ENCODE measurements around the gene C17orf107.

Gene C17orf107

DNA sequence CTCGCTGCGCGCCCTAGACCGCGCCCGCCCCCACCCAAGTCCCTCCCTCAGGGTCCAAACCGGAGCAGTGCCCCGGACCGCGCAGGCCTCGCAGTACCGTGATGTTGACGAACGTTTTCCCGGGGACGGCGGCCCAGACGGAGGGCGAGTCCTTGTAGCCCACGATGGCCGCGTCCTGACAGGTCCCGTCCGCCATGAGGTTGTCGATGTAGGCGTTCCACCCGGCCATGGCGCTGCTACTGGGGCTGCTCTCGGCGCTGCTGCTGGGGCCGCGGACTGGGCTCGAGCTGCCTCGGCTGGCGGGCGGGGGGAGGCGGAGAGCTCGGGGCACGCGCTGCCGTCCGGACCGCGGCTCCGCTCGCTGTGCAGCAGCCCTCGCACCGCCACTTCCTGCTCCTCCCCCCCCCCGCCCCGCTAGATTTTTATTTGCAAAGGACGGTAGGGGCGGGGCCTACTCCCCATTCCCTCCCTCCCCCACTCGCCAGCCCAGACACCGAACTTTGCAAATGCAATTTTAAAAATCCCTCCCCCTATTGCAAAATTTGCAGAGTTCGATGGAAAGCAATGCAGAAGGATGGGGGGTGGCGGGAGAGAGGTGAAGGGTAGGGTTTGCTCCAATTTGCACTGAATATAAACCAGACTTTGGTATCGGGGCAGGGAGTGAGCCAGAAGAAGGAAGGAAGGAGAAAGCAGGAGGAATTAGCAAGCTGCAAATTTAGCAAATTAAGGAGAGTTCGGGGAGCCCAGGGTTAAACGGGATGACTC lies 49.0 kb downstream of the C17orf107 start, which contains the start of gene PFN1:
Gene PFN1, minus strand, starts transcription at position 365 of the 765 bp plus-strand sequence. Its CDS starts 136 bp downstream, at position 229.
- DNase-seq (ENCODE audit: low spot score), result peak; percentile 94

GRCh38 chr17:4948931-4949320 lies 49.6 kb downstream of the C17orf107 start:
- DNase-seq (ENCODE audit: low spot score), result peak; percentile 80

DNA sequence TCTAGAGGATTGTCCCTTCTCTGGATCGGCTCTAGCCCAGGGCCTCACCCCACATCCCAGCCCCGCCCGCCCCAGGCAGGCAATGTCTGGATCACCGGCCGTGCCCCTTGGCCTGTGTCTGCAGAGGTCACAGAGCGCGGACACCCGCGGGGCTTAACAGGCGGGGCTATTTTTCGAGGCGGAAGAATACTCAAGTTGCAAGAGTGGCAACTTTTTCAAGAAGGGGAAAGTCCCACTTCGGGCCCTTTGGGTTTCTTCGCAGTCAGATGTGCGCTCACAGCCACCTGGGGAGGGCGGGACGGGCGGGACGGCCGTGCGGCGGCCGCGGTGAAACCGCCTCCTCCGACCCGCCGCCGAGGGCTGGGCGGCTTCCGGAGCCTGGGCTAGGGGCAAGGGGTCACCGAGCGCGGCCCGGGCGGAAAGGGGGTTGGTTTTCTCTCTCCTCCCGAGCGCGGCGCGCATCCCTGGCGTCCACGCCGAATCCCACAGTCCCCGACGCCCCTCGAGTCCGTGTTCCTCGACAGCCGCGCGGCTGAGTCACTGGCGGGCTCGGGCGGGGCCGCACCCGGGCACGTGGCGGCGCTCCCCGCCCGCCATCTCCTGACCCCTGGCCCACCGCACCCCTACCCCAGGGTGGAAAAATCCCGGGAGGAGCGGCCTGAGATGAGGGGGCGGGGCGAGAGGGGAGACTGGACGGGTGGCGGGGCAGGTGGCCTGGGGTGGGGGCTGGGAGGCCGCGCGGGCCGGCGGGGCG lies 50.2 kb downstream of the C17orf107 start:
- DNase-seq (ENCODE audit: low spot score), result peak; percentile 85

- peak; percentile 29 for DNase-seq (ENCODE audit: low spot score)
Observed at GRCh38 chr17:4950075-4950745, 50.9 kb downstream of the C17orf107 start.

- DNase-seq (ENCODE audit: low spot score), result no peak
Observed at GRCh38 chr17:4950746-4951204, 51.4 kb downstream of the C17orf107 start, which contains the start of gene ENO3. Gene ENO3, plus strand, starts transcription at chr17:4951119. Its CDS starts 711 bp downstream, at chr17:4951830.

DNA sequence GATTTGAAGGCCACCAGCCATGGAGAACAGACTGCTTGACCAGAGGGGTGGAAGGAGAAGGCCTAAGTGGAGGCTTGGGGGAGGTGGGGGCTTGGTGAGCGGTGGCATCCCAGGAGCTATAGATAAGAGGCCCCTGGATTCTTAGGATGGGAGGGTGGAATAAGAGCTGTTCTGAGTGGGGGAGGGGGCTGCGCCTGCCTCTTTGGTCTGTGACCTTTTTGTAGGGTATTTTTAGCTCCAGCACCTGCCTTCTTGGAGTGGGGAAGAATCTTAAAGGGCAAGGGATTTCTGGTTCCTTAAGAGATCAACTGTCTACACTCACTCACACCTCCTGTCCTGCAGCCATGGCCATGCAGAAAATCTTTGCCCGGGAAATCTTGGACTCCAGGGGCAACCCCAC lies 52.1 kb downstream of the C17orf107 start:
- no peak for DNase-seq (ENCODE audit: low spot score)

Measured in activated CD4-positive, alpha-beta T cell treated with anti-CD3 and anti-CD28 coated beads, Interleukin-2, Interleukin-4, amounts not matched to agents 100 ng/mL and 50 ng/mL, durations not matched to agents 16 hours and 8 hours (primary cell).